Thyroid gland (tissue), 4 donors: ENCODE data around the gene STAG2.

ENCODE experiments used
- POLR2A ChIP-seq, 2 donors: fragments of 450-650 bp; IDR thresholded peaks; one replicate each; pipeline ENCODE4 v1.6.1; 2017; ENCODE audit warnings: antibody characterized with exemption in 2 of 2, mild to moderate bottlenecking in 2 of 2, moderate library complexity in 1 of 2
- TF ChIP-seq, protein P1 (sequence below), 6 experiments: fragments of 200-600 bp in 3 of 6; fragments of 450-650 bp in 3 of 6; sonication (generic) in 3 of 6; IDR thresholded peaks; one replicate each; pipeline ENCODE4 v1.5.1; 2016 to 2019; ENCODE audit warnings: antibody characterized with exemption in 6 of 6, mild to moderate bottlenecking in 2 of 6, inconsistent platforms in 1 of 6, moderate library complexity in 1 of 6

DNA sequence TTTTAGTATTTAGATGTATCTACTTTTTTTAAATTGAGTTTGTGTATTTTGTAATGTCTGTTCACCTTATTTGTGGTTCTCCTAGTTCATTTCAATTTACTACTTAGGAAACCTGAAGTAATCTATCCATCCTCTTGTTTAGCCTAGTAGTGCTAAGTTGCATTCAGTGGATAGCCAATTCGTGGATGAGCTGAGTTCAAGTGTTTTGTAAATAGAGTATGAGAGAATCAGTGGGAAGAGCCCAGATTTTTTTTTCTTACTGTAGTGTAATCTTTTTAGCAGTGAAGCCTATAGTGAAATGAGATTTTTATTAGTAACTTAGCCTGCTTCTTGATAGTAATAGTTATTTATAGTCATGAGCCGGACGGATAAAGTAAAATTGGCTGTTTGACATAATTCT is 21.7 kb downstream of the STAG2 start:
- TF ChIP-seq, protein P1, sequence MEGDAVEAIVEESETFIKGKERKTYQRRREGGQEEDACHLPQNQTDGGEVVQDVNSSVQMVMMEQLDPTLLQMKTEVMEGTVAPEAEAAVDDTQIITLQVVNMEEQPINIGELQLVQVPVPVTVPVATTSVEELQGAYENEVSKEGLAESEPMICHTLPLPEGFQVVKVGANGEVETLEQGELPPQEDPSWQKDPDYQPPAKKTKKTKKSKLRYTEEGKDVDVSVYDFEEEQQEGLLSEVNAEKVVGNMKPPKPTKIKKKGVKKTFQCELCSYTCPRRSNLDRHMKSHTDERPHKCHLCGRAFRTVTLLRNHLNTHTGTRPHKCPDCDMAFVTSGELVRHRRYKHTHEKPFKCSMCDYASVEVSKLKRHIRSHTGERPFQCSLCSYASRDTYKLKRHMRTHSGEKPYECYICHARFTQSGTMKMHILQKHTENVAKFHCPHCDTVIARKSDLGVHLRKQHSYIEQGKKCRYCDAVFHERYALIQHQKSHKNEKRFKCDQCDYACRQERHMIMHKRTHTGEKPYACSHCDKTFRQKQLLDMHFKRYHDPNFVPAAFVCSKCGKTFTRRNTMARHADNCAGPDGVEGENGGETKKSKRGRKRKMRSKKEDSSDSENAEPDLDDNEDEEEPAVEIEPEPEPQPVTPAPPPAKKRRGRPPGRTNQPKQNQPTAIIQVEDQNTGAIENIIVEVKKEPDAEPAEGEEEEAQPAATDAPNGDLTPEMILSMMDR (IDR thresholded peaks at IDR 0.05) = no peak
- no peak for TF ChIP-seq POLR2A (IDR thresholded peaks at IDR 0.05)
